ENCODE measurements around the gene COX7B. TPM values are rescaled to one million over a fixed set of nuclear protein-coding genes. Genes with fewer than 3 reads are reported as not detected.

COX7B gene
- polyA plus RNA-seq, 4 donors = 241 to 2,345 (median 1,480) TPM

- no peaks in the 10 kb centered on the region for H3K9me3 ChIP-seq (ENCODE audit: control insufficient read depth in 2 of 2, insufficient read depth in 1 of 2, low read depth in 1 of 2, low read length in 1 of 2)
- no peak for DNase-seq
- no peak overlapping the region for H3K27ac ChIP-seq (ENCODE audit: low read depth in 1 of 3, low read length in 2 of 3)
- WGBS, 3 donors = 67 to 91% (median 88%) methylated on average over 2 of the region's 2 CpGs
- FAIRE-seq = no peak
- H3K27me3 ChIP-seq (ENCODE audit: control insufficient read depth in 3 of 3, insufficient read depth in 3 of 3, low read length in 3 of 3) = no peaks in the 10 kb centered on the region
- H3K4me3 ChIP-seq (ENCODE audit: low read depth in 1 of 3, low read length in 3 of 3) = no peak overlapping the region
- H3K36me3 ChIP-seq (ENCODE audit: control insufficient read depth in 3 of 3, insufficient read depth in 2 of 3, low read depth in 1 of 3, low read length in 3 of 3) = no peaks in the 10 kb centered on the region
- no peaks in the 10 kb centered on the region for H3K4me1 ChIP-seq (ENCODE audit: control insufficient read depth in 3 of 3, insufficient read depth in 2 of 3, low read depth in 1 of 3, low read length in 2 of 3)
These were observed 50.6 kb downstream of the COX7B start for GRCh38 chrX:77949840-77950239.

- no peak overlapping the region for H3K4me3 ChIP-seq (ENCODE audit: low read depth in 1 of 3, low read length in 3 of 3)
- DNase-seq (no peak), FAIRE-seq (no peak)
- H3K27ac ChIP-seq (ENCODE audit: low read depth in 1 of 3, low read length in 2 of 3) = no peak overlapping the region
- H3K9me3 ChIP-seq (ENCODE audit: control insufficient read depth in 2 of 2, insufficient read depth in 1 of 2, low read depth in 1 of 2, low read length in 1 of 2) = no peaks in the 10 kb centered on the region
- 57 to 80% (median 71%) methylated on average over 1 of the region's 1 CpG for WGBS, 3 donors
- H3K36me3 ChIP-seq (ENCODE audit: control insufficient read depth in 3 of 3, insufficient read depth in 2 of 3, low read depth in 1 of 3, low read length in 3 of 3) = no peaks in the 10 kb centered on the region
- H3K27me3 ChIP-seq (ENCODE audit: control insufficient read depth in 3 of 3, insufficient read depth in 3 of 3, low read length in 3 of 3) = no peaks in the 10 kb centered on the region
- H3K4me1 ChIP-seq (ENCODE audit: control insufficient read depth in 3 of 3, insufficient read depth in 2 of 3, low read depth in 1 of 3, low read length in 2 of 3) = no peaks in the 10 kb centered on the region
These were observed 52.9 kb downstream of the COX7B start for GRCh38 chrX:77952173-77952572.

GRCh38 chrX:77953302-77953701, 54.0 kb downstream of the COX7B start:
- FAIRE-seq (no peak), DNase-seq (peak in 1 of 2 donors; percentile 14)
- Histone ChIP-seq H3K27ac (ENCODE audit: low read depth in 1 of 3, low read length in 2 of 3) (no peak overlapping the region), H3K9me3 (ENCODE audit: control insufficient read depth in 2 of 2, insufficient read depth in 1 of 2, low read depth in 1 of 2, low read length in 1 of 2) (no peaks in the 10 kb centered on the region), H3K4me3 (ENCODE audit: low read depth in 1 of 3, low read length in 3 of 3) (no peak overlapping the region), H3K27me3 (ENCODE audit: control insufficient read depth in 3 of 3, insufficient read depth in 3 of 3, low read length in 3 of 3) (no peaks in the 10 kb centered on the region), H3K36me3 (ENCODE audit: control insufficient read depth in 3 of 3, insufficient read depth in 2 of 3, low read depth in 1 of 3, low read length in 3 of 3) (no peaks in the 10 kb centered on the region), H3K4me1 (ENCODE audit: control insufficient read depth in 3 of 3, insufficient read depth in 2 of 3, low read depth in 1 of 3, low read length in 2 of 3) (no peaks in the 10 kb centered on the region)
- WGBS, 3 donors = 27 to 55% (median 48%) methylated on average over 1 of the region's 1 CpG

- Histone ChIP-seq H3K9me3 (ENCODE audit: control insufficient read depth in 2 of 2, insufficient read depth in 1 of 2, low read depth in 1 of 2, low read length in 1 of 2) (no peaks in the 10 kb centered on the region), H3K4me3 (ENCODE audit: low read depth in 1 of 3, low read length in 3 of 3) (no peak overlapping the region), H3K4me1 (ENCODE audit: control insufficient read depth in 3 of 3, insufficient read depth in 2 of 3, low read depth in 1 of 3, low read length in 2 of 3) (no peaks in the 10 kb centered on the region), H3K27ac (ENCODE audit: low read depth in 1 of 3, low read length in 2 of 3) (no peak overlapping the region), H3K36me3 (ENCODE audit: control insufficient read depth in 3 of 3, insufficient read depth in 2 of 3, low read depth in 1 of 3, low read length in 3 of 3) (no peaks in the 10 kb centered on the region), H3K27me3 (ENCODE audit: control insufficient read depth in 3 of 3, insufficient read depth in 3 of 3, low read length in 3 of 3) (no peaks in the 10 kb centered on the region)
- FAIRE-seq = no peak
- DNase-seq = peak in 1 of 2 donors; percentile 33
- WGBS, 3 donors = 10 to 52% (median 42%) methylated on average over 1 of the region's 1 CpG
These were observed 54.4 kb downstream of the COX7B start for GRCh38 chrX:77953708-77954107.

Other genes with a start within 250 kb of the COX7B start
- gene ATRX, start 113.3 kb upstream of the COX7B start, polyA plus RNA-seq = 10 to 100 TPM in 2 of 4 donors, 1 to 10 TPM in 2; 6.3 to 35.6 (median 9.4) TPM
- gene MAGT1, start 4.0 kb upstream of the COX7B start, polyA plus RNA-seq = 10 to 100 TPM in 2 of 4 donors, 1 to 10 TPM in 2; 9.2 to 83.8 (median 23.1) TPM
- gene ATP7A, start 11.2 kb downstream of the COX7B start, polyA plus RNA-seq = 1 to 10 TPM in 3 of 4 donors, under 1 TPM in 1; 0.81 to 9.2 (median 1.8) TPM
- gene PGAM4, start 70.2 kb downstream of the COX7B start, polyA plus RNA-seq = under 1 TPM in 1 of 4 donors, not detected in 3; 0.07 TPM
- 100 to 1,000 TPM; 185 to 288 (median 207) TPM for gene PGK1, start 204.8 kb downstream of the COX7B start, polyA plus RNA-seq
- 10 to 100 TPM in 1 of 4 donors, 1 to 10 TPM in 3; 1.6 to 19.2 (median 6.7) TPM for gene TAF9B, start 240.2 kb downstream of the COX7B start, polyA plus RNA-seq

Measured in small intestine (tissue), 7 donors.